Tibial nerve (tissue), 3 donors: ENCODE measurements around the gene C5orf58.

Experiments used
- CTCF ChIP-seq, 5 experiments: fragments of 200-600 bp in 3 of 5; fragments of 450-650 bp in 2 of 5; sonication (generic) in 3 of 5; IDR thresholded peaks; one replicate each; pipeline ENCODE4 v1.5.1; 2016 to 2019; ENCODE audit warnings: antibody characterized with exemption in 5 of 5, mild to moderate bottlenecking in 3 of 5, moderate library complexity in 2 of 5
- POLR2A ChIP-seq, 2 donors: fragments of 450-650 bp; IDR thresholded peaks; one replicate each; pipeline ENCODE4 v1.6.1; 2017; ENCODE audit warnings: antibody characterized with exemption in 2 of 2, mild to moderate bottlenecking in 2 of 2, moderate library complexity in 2 of 2

GRCh38 chr5:170233358-170233892, 640 bp downstream of the C5orf58 start:
- TF ChIP-seq CTCF (IDR thresholded peaks at IDR 0.05) = no peak
- TF ChIP-seq POLR2A (IDR thresholded peaks at IDR 0.05) = no peak
